HepG2 (cell line): ENCODE results near the gene FAF1. TPM values are rescaled to one million over a fixed set of nuclear protein-coding genes. Genes with fewer than 3 reads are reported as not detected.

Experiments
- BORCS8-MEF2B ChIP-seq: sonication (generic); formaldehyde crosslinking; IDR thresholded peaks from 2 replicates; pipeline ENCODE4 v1.8.0; 2022; ENCODE audit warnings: mild to moderate bottlenecking, missing genetic modification reagents
- CCDC6 ChIP-seq: sonication (generic); formaldehyde crosslinking; IDR thresholded peaks from 2 replicates; pipeline ENCODE4 v1.8.1; 2022; ENCODE audit warnings: mild to moderate bottlenecking, missing genetic modification reagents, moderate library complexity
- GATAD2A ChIP-seq: IDR thresholded peaks from 2 replicates; pipeline ENCODE4 v1.6.1; 2016
- HHEX ChIP-seq: IDR thresholded peaks from 2 replicates; pipeline ENCODE4 v1.6.1; 2016; ENCODE audit warnings: control low read depth
- HOXA3 ChIP-seq: sonication (generic); formaldehyde crosslinking; IDR thresholded peaks from 2 replicates; pipeline ENCODE4 v1.5.0; 2020; ENCODE audit warnings: missing genetic modification reagents
- ISX ChIP-seq: sonication (generic); formaldehyde crosslinking; conservative IDR thresholded peaks from 2 replicates; pipeline ENCODE4 v1.5.0; 2020; ENCODE audit warnings: missing genetic modification reagents
- MTA1 ChIP-seq: sonication (generic); formaldehyde crosslinking; IDR thresholded peaks from 2 replicates; pipeline ENCODE4 v1.4.0; 2020; ENCODE audit warnings: missing genetic modification reagents, mild to moderate bottlenecking, borderline replicate concordance
- REPIN1 ChIP-seq: sonication (generic); formaldehyde crosslinking; IDR thresholded peaks from 2 replicates; pipeline ENCODE4 v1.8.0; 2022; ENCODE audit warnings: missing genetic modification reagents, low read depth, mild to moderate bottlenecking, borderline replicate concordance
- SOX5 ChIP-seq: IDR thresholded peaks from 2 replicates; pipeline ENCODE4 v1.6.1; 2016; ENCODE audit warnings: borderline replicate concordance
- TCF7 ChIP-seq: sonication (generic); IDR thresholded peaks from 2 replicates; pipeline ENCODE4 v1.6.1; 2016; ENCODE audit warnings: antibody characterized with exemption, low read depth
- ZNF180 ChIP-seq: sonication (generic); formaldehyde crosslinking; IDR thresholded peaks from 2 replicates; pipeline ENCODE4 v1.4.0; 2020; ENCODE audit warnings: low read depth, missing genetic modification reagents, borderline replicate concordance
- ZNF230 ChIP-seq: sonication (generic); formaldehyde crosslinking; IDR thresholded peaks from 2 replicates; pipeline ENCODE4 v1.4.0; 2020; ENCODE audit warnings: mild to moderate bottlenecking, missing genetic modification reagents
- ZNF263 ChIP-seq: sonication (generic); formaldehyde crosslinking; IDR thresholded peaks from 2 replicates; pipeline ENCODE4 v1.4.0; 2020; ENCODE audit warnings: missing genetic modification reagents
- ZNF780A ChIP-seq: sonication (generic); formaldehyde crosslinking; IDR thresholded peaks from 2 replicates; pipeline ENCODE4 v1.8.0; 2022; ENCODE audit warnings: mild to moderate bottlenecking, missing genetic modification reagents, moderate library complexity
- ZNF839 ChIP-seq: sonication (generic); formaldehyde crosslinking; IDR thresholded peaks from 2 replicates; pipeline ENCODE4 v1.4.0; 2020; ENCODE audit warnings: missing genetic modification reagents, mild to moderate bottlenecking, borderline replicate concordance
- ZSCAN12 ChIP-seq: sonication (generic); formaldehyde crosslinking; IDR thresholded peaks from 2 replicates; pipeline ENCODE4 v1.9.0; 2021; ENCODE audit warnings: mild to moderate bottlenecking, missing genetic modification reagents
- polyA plus RNA-seq, 8 experiments: library from polyadenylated mRNA; depleted of rRNA in 3 of 8; stranded (reverse) in 7 of 8; unstranded in 1 of 8; fragments of >200 nt; fragmentation: Illumina TruSeq in 4 of 8; extraction: Trizol in 4 of 8; gene quantifications; 2 replicates each; pipeline versions ENCODE4 v1.2.1 to v1.2.3, GENCODE V29; 2011 to 2016; ENCODE audit warnings: low read depth in 4 of 8, missing spikeins in 1 of 8, mixed read lengths in 1 of 8; ENCODE audit not compliant: insufficient read depth in 1 of 8
- total RNA-seq, 5 experiments: library from RNA; depleted of rRNA; stranded (reverse); fragments of >200 nt; fragmentation: Illumina TruSeq; extraction: Trizol; gene quantifications; 2 replicates each; pipeline ENCODE4 v1.2.3, GENCODE V29; 2016; ENCODE audit warnings: low read depth in 1 of 5
- TF ChIP-seq, protein P1 (sequence below): sonication (generic); formaldehyde crosslinking; IDR thresholded peaks from 2 replicates; pipeline ENCODE4 v1.5.1; 2020; ENCODE audit warnings: missing genetic modification reagents, mild to moderate bottlenecking, borderline replicate concordance
- TF ChIP-seq, protein P2 (sequence below): sonication (generic); formaldehyde crosslinking; IDR thresholded peaks from 2 replicates; pipeline ENCODE4 v1.8.1; 2022; ENCODE audit warnings: mild to moderate bottlenecking, missing genetic modification reagents
- TF ChIP-seq, protein P3 (sequence below): sonication (generic); formaldehyde crosslinking; IDR thresholded peaks from 2 replicates; pipeline ENCODE4 v1.4.0; 2020; ENCODE audit warnings: low read depth, missing genetic modification reagents
- TF ChIP-seq, protein P4 (sequence below): sonication (generic); formaldehyde crosslinking; IDR thresholded peaks from 2 replicates; pipeline ENCODE4 v1.4.0; 2020; ENCODE audit warnings: missing genetic modification reagents
- TF ChIP-seq, protein P5 (sequence below): sonication (generic); formaldehyde crosslinking; IDR thresholded peaks from 2 replicates; pipeline ENCODE4 v1.9.0; 2022; ENCODE audit warnings: missing genetic modification reagents, mild to moderate bottlenecking, borderline replicate concordance

The FAF1 gene
- total and polyA plus RNA-seq, 2 of the 13 experiments (the other 11 are each of a cell fraction or from before 2014, with no cell fraction given): 19.4 to 63.3 TPM

DNA sequence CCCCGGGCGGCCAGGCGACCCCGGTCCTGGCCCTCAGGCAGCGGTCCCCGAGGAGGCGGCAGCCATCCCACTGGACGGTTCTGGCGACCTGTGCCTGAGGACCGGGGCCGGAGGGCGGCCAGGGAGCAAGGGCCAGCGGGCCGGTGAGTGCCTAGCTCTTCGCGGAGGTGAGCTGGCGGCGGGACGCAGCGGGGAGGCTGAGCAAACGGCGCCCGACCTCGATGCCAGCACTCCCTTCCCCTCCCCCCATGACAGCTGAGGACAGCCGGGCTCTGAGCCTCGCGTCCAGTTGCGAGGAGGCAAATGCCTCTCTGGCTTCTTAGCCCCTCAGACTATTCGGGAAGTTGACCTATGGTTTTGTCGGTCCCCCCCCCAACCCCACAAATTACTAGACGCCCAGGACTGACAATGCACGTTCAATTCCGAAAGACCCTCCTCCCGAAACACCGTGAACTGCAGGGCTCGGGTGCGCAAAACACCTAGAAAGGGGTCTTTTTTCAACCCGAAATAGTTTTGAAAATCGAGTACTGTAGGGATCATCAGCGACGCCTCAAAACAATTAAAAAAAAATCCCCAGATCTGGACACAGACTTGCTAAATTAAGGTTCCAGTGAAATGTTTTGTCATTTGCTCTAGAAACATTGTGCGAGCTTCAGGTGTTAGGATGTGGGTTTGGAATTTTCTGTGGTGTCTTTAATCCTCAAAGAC, 18.2 kb upstream of the FAF1 start (continued):
- TF ChIP-seq GATAD2A (CRISPR knock-in tag) (0 out of 2 replicates have a peak, but pooled peaks have one; percentile 13), CCDC6 (CRISPR knock-in tag) (no peak), ZNF263 (CRISPR knock-in tag) (peak; percentile 9; the same call in 1 of the 2 replicates), BORCS8-MEF2B (CRISPR knock-in tag) (peak; percentile 24; the same call in 1 of the 2 replicates), TCF7 (no peak), REPIN1 (peak; percentile 45; the same call in 1 of the 2 replicates), ZNF839 (CRISPR knock-in tag) (no peak; the same call in 1 of the 2 replicates), SOX5 (CRISPR knock-in tag) (no peak), ZNF780A (CRISPR knock-in tag) (no peak), MTA1 (CRISPR knock-in tag) (peak; percentile 44; the same call in 1 of the 2 replicates), ISX (CRISPR knock-in tag) (no peak), ZNF180 (CRISPR knock-in tag) (no peak), HOXA3 (CRISPR knock-in tag) (peak; percentile 45), ZSCAN12 (CRISPR knock-in tag) (no peak), ZNF230 (CRISPR knock-in tag) (peak; percentile 20; the same call in 1 of the 2 replicates), HHEX (CRISPR knock-in tag) (no peak)
- TF ChIP-seq, protein P1, sequence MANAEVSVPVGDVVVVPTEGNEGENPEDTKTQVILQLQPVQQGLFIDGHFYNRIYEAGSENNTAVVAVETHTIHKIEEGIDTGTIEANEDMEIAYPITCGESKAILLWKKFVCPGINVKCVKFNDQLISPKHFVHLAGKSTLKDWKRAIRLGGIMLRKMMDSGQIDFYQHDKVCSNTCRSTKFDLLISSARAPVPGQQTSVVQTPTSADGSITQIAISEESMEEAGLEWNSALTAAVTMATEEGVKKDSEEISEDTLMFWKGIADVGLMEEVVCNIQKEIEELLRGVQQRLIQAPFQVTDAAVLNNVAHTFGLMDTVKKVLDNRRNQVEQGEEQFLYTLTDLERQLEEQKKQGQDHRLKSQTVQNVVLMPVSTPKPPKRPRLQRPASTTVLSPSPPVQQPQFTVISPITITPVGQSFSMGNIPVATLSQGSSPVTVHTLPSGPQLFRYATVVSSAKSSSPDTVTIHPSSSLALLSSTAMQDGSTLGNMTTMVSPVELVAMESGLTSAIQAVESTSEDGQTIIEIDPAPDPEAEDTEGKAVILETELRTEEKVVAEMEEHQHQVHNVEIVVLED: no peak; the same call in 1 of the 2 replicates
- TF ChIP-seq, protein P2, sequence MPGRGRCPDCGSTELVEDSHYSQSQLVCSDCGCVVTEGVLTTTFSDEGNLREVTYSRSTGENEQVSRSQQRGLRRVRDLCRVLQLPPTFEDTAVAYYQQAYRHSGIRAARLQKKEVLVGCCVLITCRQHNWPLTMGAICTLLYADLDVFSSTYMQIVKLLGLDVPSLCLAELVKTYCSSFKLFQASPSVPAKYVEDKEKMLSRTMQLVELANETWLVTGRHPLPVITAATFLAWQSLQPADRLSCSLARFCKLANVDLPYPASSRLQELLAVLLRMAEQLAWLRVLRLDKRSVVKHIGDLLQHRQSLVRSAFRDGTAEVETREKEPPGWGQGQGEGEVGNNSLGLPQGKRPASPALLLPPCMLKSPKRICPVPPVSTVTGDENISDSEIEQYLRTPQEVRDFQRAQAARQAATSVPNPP (CRISPR knock-in tag): no peak
- TF ChIP-seq, protein P3, sequence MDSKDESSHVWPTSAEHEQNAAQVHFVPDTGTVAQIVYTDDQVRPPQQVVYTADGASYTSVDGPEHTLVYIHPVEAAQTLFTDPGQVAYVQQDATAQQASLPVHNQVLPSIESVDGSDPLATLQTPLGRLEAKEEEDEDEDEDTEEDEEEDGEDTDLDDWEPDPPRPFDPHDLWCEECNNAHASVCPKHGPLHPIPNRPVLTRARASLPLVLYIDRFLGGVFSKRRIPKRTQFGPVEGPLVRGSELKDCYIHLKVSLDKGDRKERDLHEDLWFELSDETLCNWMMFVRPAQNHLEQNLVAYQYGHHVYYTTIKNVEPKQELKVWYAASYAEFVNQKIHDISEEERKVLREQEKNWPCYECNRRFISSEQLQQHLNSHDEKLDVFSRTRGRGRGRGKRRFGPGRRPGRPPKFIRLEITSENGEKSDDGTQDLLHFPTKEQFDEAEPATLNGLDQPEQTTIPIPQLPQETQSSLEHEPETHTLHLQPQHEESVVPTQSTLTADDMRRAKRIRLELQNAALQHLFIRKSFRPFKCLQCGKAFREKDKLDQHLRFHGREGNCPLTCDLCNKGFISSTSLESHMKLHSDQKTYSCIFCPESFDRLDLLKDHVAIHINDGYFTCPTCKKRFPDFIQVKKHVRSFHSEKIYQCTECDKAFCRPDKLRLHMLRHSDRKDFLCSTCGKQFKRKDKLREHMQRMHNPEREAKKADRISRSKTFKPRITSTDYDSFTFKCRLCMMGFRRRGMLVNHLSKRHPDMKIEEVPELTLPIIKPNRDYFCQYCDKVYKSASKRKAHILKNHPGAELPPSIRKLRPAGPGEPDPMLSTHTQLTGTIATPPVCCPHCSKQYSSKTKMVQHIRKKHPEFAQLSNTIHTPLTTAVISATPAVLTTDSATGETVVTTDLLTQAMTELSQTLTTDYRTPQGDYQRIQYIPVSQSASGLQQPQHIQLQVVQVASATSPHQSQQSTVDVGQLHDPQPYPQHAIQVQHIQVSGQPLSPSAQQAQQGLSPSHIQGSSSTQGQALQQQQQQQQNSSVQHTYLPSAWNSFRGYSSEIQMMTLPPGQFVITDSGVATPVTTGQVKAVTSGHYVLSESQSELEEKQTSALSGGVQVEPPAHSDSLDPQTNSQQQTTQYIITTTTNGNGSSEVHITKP (CRISPR knock-in tag): peak; percentile 55; the same call in 1 of the 2 replicates
- TF ChIP-seq, protein P4, sequence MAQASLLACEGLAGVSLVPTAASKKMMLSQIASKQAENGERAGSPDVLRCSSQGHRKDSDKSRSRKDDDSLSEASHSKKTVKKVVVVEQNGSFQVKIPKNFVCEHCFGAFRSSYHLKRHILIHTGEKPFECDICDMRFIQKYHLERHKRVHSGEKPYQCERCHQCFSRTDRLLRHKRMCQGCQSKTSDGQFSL (CRISPR knock-in tag): peak; percentile 88
- TF ChIP-seq, protein P5, sequence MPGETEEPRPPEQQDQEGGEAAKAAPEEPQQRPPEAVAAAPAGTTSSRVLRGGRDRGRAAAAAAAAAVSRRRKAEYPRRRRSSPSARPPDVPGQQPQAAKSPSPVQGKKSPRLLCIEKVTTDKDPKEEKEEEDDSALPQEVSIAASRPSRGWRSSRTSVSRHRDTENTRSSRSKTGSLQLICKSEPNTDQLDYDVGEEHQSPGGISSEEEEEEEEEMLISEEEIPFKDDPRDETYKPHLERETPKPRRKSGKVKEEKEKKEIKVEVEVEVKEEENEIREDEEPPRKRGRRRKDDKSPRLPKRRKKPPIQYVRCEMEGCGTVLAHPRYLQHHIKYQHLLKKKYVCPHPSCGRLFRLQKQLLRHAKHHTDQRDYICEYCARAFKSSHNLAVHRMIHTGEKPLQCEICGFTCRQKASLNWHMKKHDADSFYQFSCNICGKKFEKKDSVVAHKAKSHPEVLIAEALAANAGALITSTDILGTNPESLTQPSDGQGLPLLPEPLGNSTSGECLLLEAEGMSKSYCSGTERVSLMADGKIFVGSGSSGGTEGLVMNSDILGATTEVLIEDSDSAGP (CRISPR knock-in tag): 0 out of 2 replicates have a peak, but pooled peaks have one; percentile 69
